ENCODE results near the gene RPL3.
"Not testable (repeated sequence)": the region's sequence is repeated elsewhere in the genome, so short reads cannot be mapped to it uniquely, and the experiment has no call there.

Gene RPL3

DNA sequence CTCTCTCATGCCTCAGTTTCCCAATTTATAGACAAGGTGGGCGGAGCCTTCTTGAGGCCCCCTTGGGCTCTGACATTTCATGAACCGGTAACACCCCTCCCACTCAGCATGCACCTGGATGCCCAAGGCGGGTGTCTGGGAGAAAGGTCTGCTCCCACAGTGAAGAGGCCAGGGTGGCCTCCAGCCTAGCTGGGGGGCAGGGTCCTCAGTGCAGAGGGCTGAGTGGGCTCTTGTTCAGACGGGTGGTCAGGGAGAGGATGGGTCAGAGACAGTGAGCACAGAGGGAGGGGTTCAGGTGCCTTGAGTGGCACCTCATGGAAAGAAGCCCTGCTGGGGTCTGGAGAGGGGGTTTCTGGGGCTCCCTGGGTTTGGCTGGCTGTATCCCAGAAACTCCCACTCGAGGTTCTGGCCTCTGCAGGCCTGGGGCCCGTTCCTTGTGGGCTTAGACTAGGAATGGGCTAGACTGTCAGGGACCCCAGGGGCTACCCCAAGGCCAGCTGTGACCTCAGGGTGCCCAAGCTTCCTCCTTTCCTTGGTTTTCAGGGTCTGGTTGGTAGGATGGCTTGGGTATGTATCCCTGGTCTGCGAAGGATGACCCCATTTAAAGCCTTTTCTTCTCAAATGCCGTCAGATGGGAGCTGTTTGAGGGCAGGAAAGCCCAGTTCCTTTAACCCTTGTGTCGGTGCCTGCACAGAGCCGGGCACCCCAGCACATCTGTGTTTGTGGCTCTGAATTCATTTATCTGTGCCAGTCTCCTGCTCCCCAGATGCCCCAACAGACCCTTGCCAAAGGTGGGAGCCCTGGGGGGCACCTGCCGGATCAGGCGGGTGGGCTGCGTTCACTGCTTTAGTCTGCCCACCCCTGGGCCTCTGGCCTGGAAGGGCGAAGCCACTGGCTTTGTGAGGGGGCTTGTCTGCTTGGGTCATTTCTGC lies 31.6 kb upstream of the RPL3 start:
- no peak for DNase-seq

DNA sequence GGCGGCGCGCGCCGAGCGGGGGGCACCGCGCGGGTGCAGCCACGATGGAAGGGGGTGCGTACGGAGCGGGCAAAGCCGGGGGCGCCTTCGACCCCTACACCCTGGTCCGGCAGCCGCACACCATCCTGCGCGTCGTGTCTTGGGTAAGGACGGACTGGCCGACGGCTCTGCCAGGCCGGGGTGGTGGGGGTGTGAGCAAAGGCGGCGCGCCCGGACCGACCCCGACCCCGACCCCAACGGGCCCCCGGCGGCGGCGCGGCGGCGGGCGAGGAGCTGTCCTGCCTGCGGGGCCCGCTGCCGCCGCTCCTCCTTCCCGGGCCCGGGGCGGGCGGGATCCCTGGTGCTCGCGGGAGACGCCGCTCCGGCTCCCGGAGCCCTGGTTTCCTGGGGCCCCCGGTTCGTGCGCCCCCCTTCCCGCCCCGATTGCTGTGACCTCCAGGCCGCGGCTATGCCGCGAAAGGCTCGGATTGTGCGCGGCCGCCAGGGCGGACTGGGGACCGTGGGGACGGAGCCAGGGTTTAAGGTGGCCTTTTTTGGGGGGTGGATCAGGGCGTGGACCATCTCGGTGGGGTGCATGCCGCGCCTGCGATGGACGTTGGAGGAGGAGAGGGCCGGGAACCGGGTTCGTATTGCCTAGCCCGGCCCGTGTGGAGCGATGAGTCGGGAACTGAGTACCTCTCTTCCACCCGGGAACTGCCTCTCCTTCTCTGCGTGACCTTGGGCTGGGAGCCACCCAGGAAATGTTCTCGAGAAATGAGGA lies 30.7 kb upstream of the RPL3 start, which contains the start of gene SYNGR1:
Gene SYNGR1 (plus strand): TSS at position 25 of the 760 bp plus-strand sequence. CDS start 20 bp downstream, at position 45.
- no peak for DNase-seq

- DNase-seq: peak; percentile 60
Observed at GRCh38 chr22:39349506-39349966, 30.1 kb upstream of the RPL3 start.

DNA sequence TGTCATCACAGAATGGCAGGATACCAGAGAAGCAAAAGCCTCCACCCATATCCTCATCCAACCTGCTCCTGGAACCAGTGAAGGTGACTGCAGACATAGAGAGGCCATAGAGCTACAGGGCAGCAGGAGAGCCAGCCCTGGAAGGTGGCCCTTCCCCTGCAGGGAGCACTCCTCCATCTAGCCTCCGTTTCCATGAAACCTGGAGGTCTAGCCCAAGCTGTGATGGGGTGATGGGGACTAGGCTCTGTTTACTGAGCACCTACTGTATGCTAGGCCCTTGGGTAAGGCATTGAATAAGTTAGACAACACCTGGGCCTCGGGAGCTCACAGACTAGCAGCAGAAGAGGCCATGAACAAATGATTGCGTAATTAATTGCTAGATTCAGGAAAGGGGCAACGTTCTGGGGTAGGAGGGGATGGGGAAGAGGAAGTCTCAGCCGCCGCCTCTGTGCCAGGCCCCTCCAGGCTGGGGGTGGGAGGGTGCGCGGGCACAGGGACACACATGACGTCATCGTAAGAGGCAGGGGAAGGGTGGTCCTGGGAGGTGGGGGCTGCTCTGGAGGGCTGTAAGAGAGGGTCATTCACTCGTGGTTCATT lies 29.6 kb upstream of the RPL3 start:
- no peak for DNase-seq

DNA sequence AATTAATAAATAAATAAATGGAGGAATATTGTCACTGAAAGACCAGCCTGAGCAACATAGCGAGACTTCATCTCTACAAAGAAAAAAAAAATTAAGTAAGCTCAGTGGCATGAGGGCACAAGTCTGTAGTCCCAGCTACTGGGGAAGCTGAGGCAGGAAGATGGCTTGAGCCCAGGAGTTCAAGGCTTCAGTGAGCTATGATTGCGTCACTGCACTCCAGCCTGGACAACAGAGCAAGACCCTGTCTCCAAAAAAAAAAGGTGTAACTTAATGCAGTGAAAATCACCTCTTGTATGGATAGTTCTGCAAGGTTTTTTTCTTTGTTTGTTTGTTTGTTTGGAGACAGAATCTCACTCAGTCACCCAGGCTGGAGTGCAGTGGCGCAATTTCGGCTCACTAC lies 25.8 kb upstream of the RPL3 start:
- no peak for DNase-seq

DNA sequence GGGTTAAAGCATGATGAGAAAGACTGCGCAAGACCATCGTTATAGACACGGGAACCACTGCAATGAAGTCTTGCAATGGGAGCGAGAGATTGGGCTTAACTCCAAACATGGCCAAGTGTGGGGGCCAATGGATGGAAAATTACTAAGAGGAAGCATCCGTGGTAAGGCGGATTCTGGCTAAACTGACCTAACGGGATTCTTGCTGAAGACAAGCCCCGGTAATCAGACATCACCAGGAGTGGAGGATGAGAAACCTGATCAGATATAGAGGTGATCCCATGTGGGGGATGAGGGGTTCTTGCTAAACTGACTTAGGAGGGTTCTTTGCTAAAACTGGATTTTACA lies 24.6 kb upstream of the RPL3 start:
- no peak for DNase-seq

GRCh38 chr22:39343259-39344045 lies 24.0 kb upstream of the RPL3 start:
- DNase-seq: peak; percentile 14

- DNase-seq: no peak
Observed at GRCh38 chr22:39341179-39341578, 21.8 kb upstream of the RPL3 start.

DNA sequence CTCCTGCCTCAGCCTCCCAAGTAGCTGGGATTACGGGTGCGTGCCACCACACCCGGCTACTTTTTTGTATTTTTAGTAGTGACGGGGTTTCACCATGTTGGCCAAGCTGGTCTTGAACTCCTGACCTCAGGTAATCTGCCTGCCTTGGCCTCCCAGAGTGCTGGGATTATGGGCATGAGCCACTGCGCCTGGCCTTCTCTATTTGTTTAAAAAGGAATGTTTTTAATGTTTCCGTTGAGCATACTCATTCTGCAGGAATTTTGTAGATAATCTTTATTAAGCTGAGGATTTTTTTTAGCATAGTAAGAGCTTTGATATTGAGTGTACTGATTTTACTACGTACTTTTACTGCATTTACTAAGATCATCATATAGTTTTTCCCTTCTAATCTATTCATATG lies 20.4 kb upstream of the RPL3 start:
- not testable (repeated sequence) for DNase-seq

GRCh38 chr22:39336411-39336810 lies 17.0 kb upstream of the RPL3 start:
- no peak for DNase-seq

DNA sequence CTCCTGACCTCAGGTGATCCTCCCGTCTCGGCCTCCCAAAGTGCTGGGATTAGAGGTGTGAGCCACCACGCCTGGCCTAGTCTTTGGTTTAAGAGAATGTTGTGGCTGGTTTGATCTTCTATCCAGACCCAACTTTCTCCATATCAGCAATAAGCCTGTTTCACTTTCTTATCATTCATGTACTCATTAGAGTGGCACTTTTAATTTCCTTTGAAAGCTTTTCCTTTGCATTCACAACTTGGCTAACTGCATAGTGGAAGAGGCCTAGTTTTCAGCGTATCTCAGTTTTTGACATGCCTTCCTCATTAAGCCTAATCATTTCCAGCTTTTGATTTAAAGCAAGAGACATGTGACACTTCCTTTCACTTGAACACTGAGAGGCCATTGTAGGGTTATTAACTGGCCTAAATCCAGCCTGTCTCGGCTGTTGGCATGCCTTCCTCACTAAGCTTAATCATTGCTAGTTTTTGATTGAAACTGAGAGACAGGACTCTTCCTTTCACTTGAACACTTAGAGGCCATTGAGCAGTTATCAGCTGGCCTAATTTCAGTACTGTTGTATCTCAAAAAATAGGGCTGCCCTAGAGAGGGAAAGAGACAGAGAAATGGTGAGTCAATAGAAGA lies 13.1 kb upstream of the RPL3 start:
- DNase-seq: no peak

- not testable (repeated sequence) for DNase-seq
Observed at GRCh38 chr22:39330553-39330952, 11.1 kb upstream of the RPL3 start.

- no peak for DNase-seq
Observed at GRCh38 chr22:39327995-39328754, 8.8 kb upstream of the RPL3 start.

- no peak for DNase-seq
Observed at GRCh38 chr22:39325392-39325932, 6.0 kb upstream of the RPL3 start.

- not testable (repeated sequence) for DNase-seq
Observed at GRCh38 chr22:39320616-39321029, 1.2 kb upstream of the RPL3 start.

- peak; percentile 16 for DNase-seq
Observed at GRCh38 chr22:39318507-39319283, 728 bp downstream of the RPL3 start.

DNA sequence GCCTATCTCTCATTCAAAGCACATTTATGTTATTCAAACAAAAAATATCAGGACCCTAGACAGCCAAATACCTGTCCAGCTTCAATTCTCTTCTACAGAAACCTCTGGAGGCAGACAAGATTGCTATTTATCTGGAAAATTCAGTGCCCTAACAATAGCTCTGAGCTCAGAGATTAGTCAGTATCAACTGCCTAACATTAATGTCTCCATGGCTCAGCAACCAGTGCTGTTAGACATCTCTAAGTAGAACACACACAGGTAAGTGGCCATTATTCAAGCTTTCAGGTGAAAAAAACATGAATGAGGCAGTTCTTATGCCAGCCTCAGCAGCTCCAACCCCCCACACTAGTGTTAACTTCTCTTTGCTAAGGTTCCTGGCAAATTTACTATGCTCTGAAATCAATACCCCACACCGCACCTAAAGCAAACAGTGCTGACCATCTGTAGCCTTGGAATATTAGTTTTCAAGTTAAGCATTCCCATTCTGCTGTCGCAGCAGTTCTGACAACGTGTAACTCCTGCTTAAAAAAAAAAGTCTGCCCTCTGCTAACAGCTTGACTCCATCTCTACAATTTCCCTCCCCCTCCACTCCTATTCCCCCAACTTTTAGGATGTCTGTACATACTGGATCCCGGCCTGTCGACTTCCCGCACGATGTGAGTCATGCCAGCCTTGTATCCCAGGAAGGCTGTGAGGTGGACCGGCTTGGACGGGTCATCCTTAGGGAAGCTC lies 1.5 kb downstream of the RPL3 start:
- DNase-seq: no peak

DNA sequence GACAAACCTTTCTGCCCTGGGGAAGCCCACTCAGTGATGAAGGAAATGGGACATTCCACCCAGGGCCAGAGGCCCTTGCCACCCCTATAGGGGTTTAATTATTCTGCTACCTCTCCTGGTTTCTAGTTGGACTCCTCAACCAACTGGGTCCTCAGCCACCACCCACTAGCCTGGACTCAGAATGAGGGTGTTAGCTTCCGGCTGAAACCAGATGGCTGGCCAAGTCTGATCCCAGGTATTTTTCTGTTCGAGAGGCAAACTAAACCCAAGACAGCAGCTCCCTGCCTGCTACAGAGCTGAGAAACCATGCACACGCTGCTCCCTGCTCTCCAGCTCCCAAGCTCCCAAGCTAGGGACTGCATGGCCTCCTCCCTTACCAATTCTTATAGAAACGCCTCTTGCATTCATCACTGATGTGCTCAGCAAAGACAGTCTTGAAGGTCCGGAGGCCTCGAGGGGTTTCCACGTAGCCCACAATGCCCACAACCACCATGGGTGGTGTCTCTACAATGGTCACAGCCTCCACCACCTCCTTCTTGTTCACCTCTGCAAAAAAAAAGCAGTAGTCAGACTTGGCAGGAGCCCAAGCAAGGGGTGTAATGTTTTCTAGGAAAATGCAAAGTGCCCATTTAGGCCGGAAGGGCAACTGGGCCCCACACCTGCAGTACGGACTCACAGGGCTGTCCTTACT lies 2.2 kb downstream of the RPL3 start:
- no peak for DNase-seq

Data from NCI-H345 (cell line).